ENCODE data around the gene C16orf87.

Gene C16orf87

GRCh38 chr16:46782320-46782719 is 48.7 kb downstream of the C16orf87 start:
- Histone ChIP-seq H3K4me1 (ENCODE audit: control extremely low read depth in 1 of 4, control insufficient read depth in 4 of 4, insufficient read depth in 4 of 4, low read length in 3 of 4) (no peaks in the 10 kb centered on the region), H3K4me3 (ENCODE audit: control insufficient read depth in 1 of 7, extremely low read depth in 1 of 7, insufficient read depth in 4 of 7, low read depth in 2 of 7, low read length in 6 of 7) (no peak overlapping the region), H3K27me3 (replicated peaks in 2 of 5; ENCODE audit: control insufficient read depth in 4 of 5, insufficient read depth in 5 of 5, low read length in 4 of 5) (no peaks in the 10 kb centered on the region), H3K9me3 (ENCODE audit: control extremely low read depth in 1 of 5, control insufficient read depth in 4 of 5, insufficient read depth in 2 of 5, low read depth in 1 of 5, low read length in 4 of 5) (peaks cover 1 to 12% (median 7%) of the 10 kb centered on the region in 5 experiments), H3K36me3 (ENCODE audit: control insufficient read depth in 4 of 4, insufficient read depth in 4 of 4, low read length in 3 of 4) (no peaks in the 10 kb centered on the region), H3K27ac (ENCODE audit: insufficient read depth in 1 of 2, low read depth in 1 of 2, low read length in 2 of 2, poor library complexity in 1 of 2, severe bottlenecking in 2 of 2) (no peak overlapping the region)
- POLR2A ChIA-PET: interaction anchor here (0.7 kb wide), 1 partner anchor 37 kb away, joined by 5 read pairs; no protein-coding TSS in a partner anchor
- no peak for DNase-seq
- CTCF ChIA-PET: interaction anchor here (1.3 kb wide), 1 partner anchor 9 kb away, joined by 3 read pairs; no protein-coding TSS in a partner anchor
- WGBS (ENCODE audit: insufficient coverage): 100% methylated on average over 1 of the region's 2 CpGs

GRCh38 chr16:46777804-46778203 is 53.2 kb downstream of the C16orf87 start:
- 97% methylated on average over 9 of the region's 12 CpGs for WGBS (ENCODE audit: insufficient coverage)
- ChIA-PET POLR2A (no interaction called here), CTCF (no interaction called here)

GRCh38 chr16:46775214-46775613 is 55.8 kb downstream of the C16orf87 start:
- Histone ChIP-seq H3K4me3 (ENCODE audit: control insufficient read depth in 1 of 7, extremely low read depth in 1 of 7, insufficient read depth in 4 of 7, low read depth in 2 of 7, low read length in 6 of 7) (no peak overlapping the region), H3K4me1 (ENCODE audit: control extremely low read depth in 1 of 4, control insufficient read depth in 4 of 4, insufficient read depth in 4 of 4, low read length in 3 of 4) (peaks cover 0 to 9% (median 0%) of the 10 kb centered on the region in 4 experiments), H3K27me3 (replicated peaks in 2 of 5; ENCODE audit: control insufficient read depth in 4 of 5, insufficient read depth in 5 of 5, low read length in 4 of 5) (no peaks in the 10 kb centered on the region), H3K27ac (ENCODE audit: insufficient read depth in 1 of 2, low read depth in 1 of 2, low read length in 2 of 2, poor library complexity in 1 of 2, severe bottlenecking in 2 of 2) (no peak overlapping the region), H3K9me3 (ENCODE audit: control extremely low read depth in 1 of 5, control insufficient read depth in 4 of 5, insufficient read depth in 2 of 5, low read depth in 1 of 5, low read length in 4 of 5) (peaks cover 0 to 12% (median 1%) of the 10 kb centered on the region in 5 experiments), H3K36me3 (ENCODE audit: control insufficient read depth in 4 of 4, insufficient read depth in 4 of 4, low read length in 3 of 4) (no peaks in the 10 kb centered on the region)
- 93% methylated on average over 2 of the region's 4 CpGs for WGBS (ENCODE audit: insufficient coverage)
- CTCF ChIA-PET: interaction anchor here (0.6 kb wide), 1 partner anchor 113 kb away, joined by 3 read pairs; no protein-coding TSS in a partner anchor
- no peak for DNase-seq
- POLR2A ChIA-PET: no interaction called here

More at GRCh38 chr16:46777804-46778203, 53.2 kb downstream of the C16orf87 start:
- no peak overlapping the region for H3K4me3 ChIP-seq (ENCODE audit: control insufficient read depth in 1 of 7, extremely low read depth in 1 of 7, insufficient read depth in 4 of 7, low read depth in 2 of 7, low read length in 6 of 7)
- DNase-seq: no peak
- peaks cover 0 to 12% (median 1%) of the 10 kb centered on the region in 5 experiments for H3K9me3 ChIP-seq (ENCODE audit: control extremely low read depth in 1 of 5, control insufficient read depth in 4 of 5, insufficient read depth in 2 of 5, low read depth in 1 of 5, low read length in 4 of 5)
- no peaks in the 10 kb centered on the region for H3K27me3 ChIP-seq (replicated peaks in 2 of 5; ENCODE audit: control insufficient read depth in 4 of 5, insufficient read depth in 5 of 5, low read length in 4 of 5)
- H3K4me1 ChIP-seq (ENCODE audit: control extremely low read depth in 1 of 4, control insufficient read depth in 4 of 4, insufficient read depth in 4 of 4, low read length in 3 of 4): peaks cover 0 to 9% (median 0%) of the 10 kb centered on the region in 4 experiments
- no peaks in the 10 kb centered on the region for H3K36me3 ChIP-seq (ENCODE audit: control insufficient read depth in 4 of 4, insufficient read depth in 4 of 4, low read length in 3 of 4)
- H3K27ac ChIP-seq (ENCODE audit: insufficient read depth in 1 of 2, low read depth in 1 of 2, low read length in 2 of 2, poor library complexity in 1 of 2, severe bottlenecking in 2 of 2): no peak overlapping the region

GRCh38 chr16:46774743-46775177 is 56.2 kb downstream of the C16orf87 start:
- POLR2A ChIA-PET: no interaction called here
- 92% methylated on average over 2 of the region's 3 CpGs for WGBS (ENCODE audit: insufficient coverage)

GRCh38 chr16:46772463-46772862 is 58.5 kb downstream of the C16orf87 start:
- Histone ChIP-seq H3K27me3 (replicated peaks in 2 of 5; ENCODE audit: control insufficient read depth in 4 of 5, insufficient read depth in 5 of 5, low read length in 4 of 5) (no peaks in the 10 kb centered on the region), H3K9me3 (ENCODE audit: control extremely low read depth in 1 of 5, control insufficient read depth in 4 of 5, insufficient read depth in 2 of 5, low read depth in 1 of 5, low read length in 4 of 5) (no peaks in the 10 kb centered on the region), H3K4me3 (ENCODE audit: control insufficient read depth in 1 of 7, extremely low read depth in 1 of 7, insufficient read depth in 4 of 7, low read depth in 2 of 7, low read length in 6 of 7) (no peak overlapping the region), H3K36me3 (ENCODE audit: control insufficient read depth in 4 of 4, insufficient read depth in 4 of 4, low read length in 3 of 4) (no peaks in the 10 kb centered on the region), H3K4me1 (ENCODE audit: control extremely low read depth in 1 of 4, control insufficient read depth in 4 of 4, insufficient read depth in 4 of 4, low read length in 3 of 4) (peaks cover 0 to 9% (median 0%) of the 10 kb centered on the region in 4 experiments), H3K27ac (ENCODE audit: insufficient read depth in 1 of 2, low read depth in 1 of 2, low read length in 2 of 2, poor library complexity in 1 of 2, severe bottlenecking in 2 of 2) (no peak overlapping the region)
- DNase-seq: no peak
- CTCF ChIA-PET: interaction anchor here (1.0 to 1.3 kb wide), 3 partner anchors 30 to 99 kb away, joined by 3 read pairs; no protein-coding TSS in a partner anchor
- WGBS (ENCODE audit: insufficient coverage): 100% methylated on average over 3 of the region's 4 CpGs
- POLR2A ChIA-PET: no interaction called here

More at GRCh38 chr16:46774743-46775177, 56.2 kb downstream of the C16orf87 start:
- CTCF ChIA-PET: interaction anchor here (0.6 kb wide), 1 partner anchor 112 kb away, joined by 3 read pairs; no protein-coding TSS in a partner anchor
- peaks cover 0 to 12% (median 1%) of the 10 kb centered on the region in 5 experiments for H3K9me3 ChIP-seq (ENCODE audit: control extremely low read depth in 1 of 5, control insufficient read depth in 4 of 5, insufficient read depth in 2 of 5, low read depth in 1 of 5, low read length in 4 of 5)
- H3K4me1 ChIP-seq (ENCODE audit: control extremely low read depth in 1 of 4, control insufficient read depth in 4 of 4, insufficient read depth in 4 of 4, low read length in 3 of 4): peaks cover 0 to 9% (median 0%) of the 10 kb centered on the region in 4 experiments
- no peak overlapping the region for H3K27ac ChIP-seq (ENCODE audit: insufficient read depth in 1 of 2, low read depth in 1 of 2, low read length in 2 of 2, poor library complexity in 1 of 2, severe bottlenecking in 2 of 2)
- no peak overlapping the region for H3K4me3 ChIP-seq (ENCODE audit: control insufficient read depth in 1 of 7, extremely low read depth in 1 of 7, insufficient read depth in 4 of 7, low read depth in 2 of 7, low read length in 6 of 7)
- DNase-seq: no peak
- no peaks in the 10 kb centered on the region for H3K27me3 ChIP-seq (replicated peaks in 2 of 5; ENCODE audit: control insufficient read depth in 4 of 5, insufficient read depth in 5 of 5, low read length in 4 of 5)
- H3K36me3 ChIP-seq (ENCODE audit: control insufficient read depth in 4 of 4, insufficient read depth in 4 of 4, low read length in 3 of 4): no peaks in the 10 kb centered on the region

GRCh38 chr16:46768809-46769208 is 62.2 kb downstream of the C16orf87 start:
- Histone ChIP-seq H3K4me1 (ENCODE audit: control extremely low read depth in 1 of 4, control insufficient read depth in 4 of 4, insufficient read depth in 4 of 4, low read length in 3 of 4) (peaks cover 0 to 9% (median 3%) of the 10 kb centered on the region in 4 experiments), H3K36me3 (ENCODE audit: control insufficient read depth in 4 of 4, insufficient read depth in 4 of 4, low read length in 3 of 4) (no peaks in the 10 kb centered on the region), H3K4me3 (ENCODE audit: control insufficient read depth in 1 of 7, extremely low read depth in 1 of 7, insufficient read depth in 4 of 7, low read depth in 2 of 7, low read length in 6 of 7) (no peak overlapping the region), H3K27me3 (replicated peaks in 2 of 5; ENCODE audit: control insufficient read depth in 4 of 5, insufficient read depth in 5 of 5, low read length in 4 of 5) (no peaks in the 10 kb centered on the region), H3K9me3 (ENCODE audit: control extremely low read depth in 1 of 5, control insufficient read depth in 4 of 5, insufficient read depth in 2 of 5, low read depth in 1 of 5, low read length in 4 of 5) (no peaks in the 10 kb centered on the region), H3K27ac (ENCODE audit: insufficient read depth in 1 of 2, low read depth in 1 of 2, low read length in 2 of 2, poor library complexity in 1 of 2, severe bottlenecking in 2 of 2) (no peak overlapping the region)
- no peak for DNase-seq
- ChIA-PET CTCF (no interaction called here), POLR2A (no interaction called here)
- WGBS (ENCODE audit: insufficient coverage): 100% methylated on average over 5 of the region's 8 CpGs

GRCh38 chr16:46765050-46765449 is 65.9 kb downstream of the C16orf87 start:
- Histone ChIP-seq H3K36me3 (ENCODE audit: control insufficient read depth in 4 of 4, insufficient read depth in 4 of 4, low read length in 3 of 4) (no peaks in the 10 kb centered on the region), H3K27ac (ENCODE audit: insufficient read depth in 1 of 2, low read depth in 1 of 2, low read length in 2 of 2, poor library complexity in 1 of 2, severe bottlenecking in 2 of 2) (no peak overlapping the region), H3K4me1 (ENCODE audit: control extremely low read depth in 1 of 4, control insufficient read depth in 4 of 4, insufficient read depth in 4 of 4, low read length in 3 of 4) (peaks cover 0 to 9% (median 3%) of the 10 kb centered on the region in 4 experiments), H3K4me3 (ENCODE audit: control insufficient read depth in 1 of 7, extremely low read depth in 1 of 7, insufficient read depth in 4 of 7, low read depth in 2 of 7, low read length in 6 of 7) (no peak overlapping the region), H3K9me3 (ENCODE audit: control extremely low read depth in 1 of 5, control insufficient read depth in 4 of 5, insufficient read depth in 2 of 5, low read depth in 1 of 5, low read length in 4 of 5) (no peaks in the 10 kb centered on the region), H3K27me3 (replicated peaks in 2 of 5; ENCODE audit: control insufficient read depth in 4 of 5, insufficient read depth in 5 of 5, low read length in 4 of 5) (no peaks in the 10 kb centered on the region)
- peak; percentile 26 to 69 (median 64) for DNase-seq
- 4% methylated on average over 7 of the region's 7 CpGs for WGBS (ENCODE audit: insufficient coverage)
- ChIA-PET CTCF (no interaction called here), POLR2A (no interaction called here)
